BLaER1 (cell line): ENCODE data around the gene LBHD2.

Experiments used
- H3K27ac ChIP-seq: shearing (Covaris generic); formaldehyde crosslinking; 2 replicates; pipeline ENCODE4 v1.8.1; 2022
- H3K27me3 ChIP-seq: shearing (Covaris generic); formaldehyde crosslinking; 2 replicates; pipeline ENCODE4 v1.8.1; 2022
- H3K36me3 ChIP-seq: shearing (Covaris generic); formaldehyde crosslinking; 2 replicates; pipeline ENCODE4 v1.8.1; 2022
- H3K4me1 ChIP-seq: shearing (Covaris generic); formaldehyde crosslinking; 2 replicates; pipeline ENCODE4 v1.8.1; 2022
- H3K4me2 ChIP-seq: shearing (Covaris generic); formaldehyde crosslinking; 2 replicates; pipeline ENCODE4 v1.8.1; 2022
- H3K4me3 ChIP-seq: shearing (Covaris generic); formaldehyde crosslinking; 2 replicates; pipeline ENCODE4 v1.8.1; 2022
- H3K9ac ChIP-seq: shearing (Covaris generic); formaldehyde crosslinking; 2 replicates; pipeline ENCODE4 v1.8.1; 2022
- H3K9me3 ChIP-seq: shearing (Covaris generic); formaldehyde crosslinking; 2 replicates; pipeline ENCODE4 v1.8.1; 2022
- H4K20me1 ChIP-seq: shearing (Covaris generic); formaldehyde crosslinking; 2 replicates; pipeline ENCODE4 v1.8.1; 2022
- Cebpa-rat ChIP-seq: shearing (Covaris generic); IDR thresholded peaks from 2 replicates; pipeline ENCODE4 v1.8.1; 2022

The LBHD2 gene

DNA sequence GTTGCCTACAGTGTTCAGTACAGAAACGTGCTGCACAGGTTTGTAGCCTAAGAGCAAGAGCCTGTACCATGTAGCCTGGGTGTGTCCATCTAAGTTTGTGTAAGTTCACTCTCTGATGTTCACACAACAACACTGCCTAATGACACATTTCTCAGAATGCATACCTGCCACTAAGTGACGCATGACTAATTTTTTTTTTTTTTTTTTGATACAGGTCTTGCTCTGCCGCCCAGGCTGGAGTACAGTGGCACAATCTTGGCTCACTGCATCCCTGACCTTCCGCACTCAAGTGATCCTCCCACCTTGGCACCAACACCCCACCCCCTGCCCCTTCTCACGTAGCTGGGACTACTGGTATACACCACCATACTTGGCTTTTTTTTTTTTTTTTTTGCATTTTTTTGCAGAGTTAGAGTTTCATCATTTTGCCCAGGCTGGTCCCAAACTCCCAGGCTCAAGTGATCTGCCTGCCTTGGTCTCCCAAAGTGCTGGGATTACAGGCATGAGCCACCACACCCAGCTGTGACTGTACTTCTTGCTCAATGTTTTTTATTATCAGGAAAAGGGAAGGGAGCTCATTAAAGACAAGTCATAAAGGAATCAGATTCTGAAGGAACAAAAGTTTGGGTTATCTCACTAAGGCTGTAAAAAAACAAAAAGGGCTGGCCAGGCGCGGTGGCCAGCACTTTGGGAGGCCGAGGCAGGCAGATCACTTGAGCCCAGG is 16.6 kb upstream of the LBHD2 start:
- Histone ChIP-seq H4K20me1 (no peaks in the 10 kb centered on the region), H3K9me3 (no peaks in the 10 kb centered on the region), H3K4me3 (no peak overlapping the region), H3K4me1 (no peaks in the 10 kb centered on the region), H3K27me3 (no peaks in the 10 kb centered on the region), H3K9ac (no peak overlapping the region), H3K4me2 (no peak overlapping the region), H3K36me3 (no peaks in the 10 kb centered on the region), H3K27ac (no peak overlapping the region)
- TF ChIP-seq Cebpa-rat: no peak

DNA sequence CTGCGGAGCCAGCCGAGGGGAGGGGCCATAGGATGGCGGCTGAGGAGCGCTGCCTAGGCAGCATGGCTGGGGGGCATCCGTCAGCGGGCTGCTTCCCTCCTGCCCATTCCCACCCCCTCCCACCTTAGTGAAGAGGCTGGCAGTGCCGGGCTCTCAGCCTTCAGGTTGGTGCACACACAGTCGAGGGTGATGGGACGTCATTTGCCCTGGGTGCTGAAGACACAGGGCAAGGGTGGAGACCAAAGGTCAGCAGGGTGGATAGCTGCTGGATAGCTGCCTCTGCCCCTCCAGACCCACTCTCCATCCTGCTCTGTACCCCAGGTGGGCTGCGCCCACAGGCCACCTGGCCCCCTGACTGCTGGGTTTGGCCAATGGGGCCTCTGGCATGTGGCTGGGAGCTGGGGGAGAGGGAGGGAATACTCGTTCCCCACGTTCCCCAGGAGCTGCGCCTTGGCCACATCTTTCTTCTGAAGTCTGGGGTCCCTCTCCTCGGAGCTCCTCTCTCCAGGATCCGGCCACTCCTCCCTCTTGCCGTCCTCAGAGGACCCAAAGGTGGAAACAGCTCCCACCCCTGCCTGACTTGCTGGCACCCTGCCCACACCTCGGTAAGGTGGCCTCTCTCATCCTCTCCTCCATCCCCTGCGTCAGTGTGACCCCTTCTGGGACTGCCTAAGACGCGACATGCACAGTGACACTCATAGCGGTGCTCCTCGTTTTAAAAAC is 15.5 kb upstream of the LBHD2 start:
- H3K9me3 ChIP-seq: no peaks in the 10 kb centered on the region
- no peaks in the 10 kb centered on the region for H3K36me3 ChIP-seq
- H3K27me3 ChIP-seq: no peaks in the 10 kb centered on the region
- H3K4me2 ChIP-seq: no peak overlapping the region
- H4K20me1 ChIP-seq: no peaks in the 10 kb centered on the region
- no peak overlapping the region for H3K27ac ChIP-seq
- 0 out of 2 replicates have a peak, but pooled peaks cover under 1% of the 10 kb centered on the region for H3K4me1 ChIP-seq
- no peak for TF ChIP-seq Cebpa-rat
- H3K4me3 ChIP-seq: no peak overlapping the region
- H3K9ac ChIP-seq: no peak overlapping the region

GRCh38 chr14:103070263-103070885 is 13.6 kb upstream of the LBHD2 start:
- Histone ChIP-seq H4K20me1 (no peaks in the 10 kb centered on the region), H3K9me3 (no peaks in the 10 kb centered on the region), H3K4me2 (no peak overlapping the region), H3K4me1 (peaks cover 12% of the 10 kb centered on the region), H3K4me3 (no peak overlapping the region), H3K9ac (no peak overlapping the region), H3K36me3 (no peaks in the 10 kb centered on the region), H3K27me3 (no peaks in the 10 kb centered on the region), H3K27ac (no peak overlapping the region)
- no peak for TF ChIP-seq Cebpa-rat

GRCh38 chr14:103070971-103071542 is 13.0 kb upstream of the LBHD2 start:
- no peak overlapping the region for H3K9ac ChIP-seq
- H3K27ac ChIP-seq: no peak overlapping the region
- no peaks in the 10 kb centered on the region for H3K27me3 ChIP-seq
- no peaks in the 10 kb centered on the region for H3K36me3 ChIP-seq
- H3K4me2 ChIP-seq: no peak overlapping the region
- no peak for TF ChIP-seq Cebpa-rat
- H3K4me3 ChIP-seq: no peak overlapping the region
- H3K4me1 ChIP-seq: peaks cover 16% of the 10 kb centered on the region
- no peaks in the 10 kb centered on the region for H4K20me1 ChIP-seq
- H3K9me3 ChIP-seq: no peaks in the 10 kb centered on the region

GRCh38 chr14:103071544-103072251 is 12.3 kb upstream of the LBHD2 start:
- Histone ChIP-seq H3K27me3 (no peaks in the 10 kb centered on the region), H3K9me3 (no peaks in the 10 kb centered on the region), H3K36me3 (no peaks in the 10 kb centered on the region), H3K4me1 (peaks cover 20% of the 10 kb centered on the region), H3K4me2 (no peak overlapping the region), H3K27ac (no peak overlapping the region), H4K20me1 (no peaks in the 10 kb centered on the region), H3K4me3 (no peak overlapping the region), H3K9ac (no peak overlapping the region)
- no peak for TF ChIP-seq Cebpa-rat

- no peak for TF ChIP-seq Cebpa-rat
- Histone ChIP-seq H3K27ac (no peak overlapping the region), H3K4me3 (no peak overlapping the region), H3K9me3 (no peaks in the 10 kb centered on the region), H3K9ac (no peak overlapping the region), H3K4me2 (no peak overlapping the region), H3K27me3 (no peaks in the 10 kb centered on the region), H3K36me3 (no peaks in the 10 kb centered on the region), H4K20me1 (no peaks in the 10 kb centered on the region), H3K4me1 (peaks cover 20% of the 10 kb centered on the region)
These were observed 11.2 kb upstream of the LBHD2 start for GRCh38 chr14:103072595-103073366.

DNA sequence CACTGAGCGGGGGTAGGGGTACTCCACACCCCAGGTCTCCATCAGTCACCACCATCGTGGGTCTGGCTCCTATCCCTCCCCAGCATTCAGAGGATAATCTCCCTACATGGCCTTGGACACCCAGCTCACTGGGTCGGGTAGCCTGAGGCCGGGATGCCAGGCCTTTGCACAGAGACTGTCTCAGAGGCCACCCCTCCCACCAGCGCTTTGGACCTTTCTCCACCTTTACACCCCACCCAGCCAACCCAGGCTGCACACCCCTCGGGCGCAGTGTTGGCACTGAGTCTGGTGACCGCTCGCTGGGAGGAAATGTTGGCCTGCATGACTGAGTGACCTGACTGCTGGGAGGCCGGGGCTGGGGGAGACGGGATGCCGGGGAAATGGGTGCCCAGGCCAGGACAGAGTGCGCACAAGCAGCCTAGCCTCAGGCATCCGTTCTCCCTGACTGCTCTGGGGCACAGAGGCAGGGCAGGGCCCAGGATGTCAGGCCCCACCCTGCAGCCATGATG is 10.6 kb upstream of the LBHD2 start:
- H3K4me3 ChIP-seq: no peak overlapping the region
- H3K36me3 ChIP-seq: no peaks in the 10 kb centered on the region
- H3K9ac ChIP-seq: 0 out of 2 replicates have a peak overlapping the region, but pooled peaks have one; percentile 6
- no peak for TF ChIP-seq Cebpa-rat
- no peak overlapping the region for H3K27ac ChIP-seq
- peaks cover 23% of the 10 kb centered on the region for H3K4me1 ChIP-seq
- no peaks in the 10 kb centered on the region for H3K9me3 ChIP-seq
- H4K20me1 ChIP-seq: no peaks in the 10 kb centered on the region
- peak overlapping the region; percentile 30; the same call in 1 of the 2 replicates for H3K4me2 ChIP-seq
- no peaks in the 10 kb centered on the region for H3K27me3 ChIP-seq

GRCh38 chr14:103073876-103074728 is 9.9 kb upstream of the LBHD2 start:
- Histone ChIP-seq H3K4me1 (peaks cover 29% of the 10 kb centered on the region), H3K9ac (0 out of 2 replicates have a peak overlapping the region, but pooled peaks have one; percentile 6), H3K27ac (no peak overlapping the region), H3K4me2 (peak overlapping the region; percentile 30; the same call in 1 of the 2 replicates), H3K4me3 (no peak overlapping the region), H3K27me3 (no peaks in the 10 kb centered on the region), H3K36me3 (no peaks in the 10 kb centered on the region), H4K20me1 (no peaks in the 10 kb centered on the region), H3K9me3 (no peaks in the 10 kb centered on the region)
- no peak for TF ChIP-seq Cebpa-rat
